ENCODE results near the gene CPSF4.

CPSF4 gene
- total RNA-seq = 48.7 to 51.6 reads per million in 2 donors

GRCh38 chr7:99438573-99439480, at the start of gene CPSF4, which contains the start of gene PTCD1:
Gene CPSF4, plus strand, starts transcription at chr7:99438943. Its CDS starts 140 bp downstream, at chr7:99439083.
Gene PTCD1, minus strand, starts transcription at chr7:99438798. Its CDS starts 3,556 bp downstream, at chr7:99435242.
- DNase-seq = peak; percentile 82

- DNase-seq = no peak
Measured at GRCh38 chr7:99389772-99390171, 49.0 kb upstream of the CPSF4 start.

GRCh38 chr7:99390941-99391602, 47.7 kb upstream of the CPSF4 start:
- no peak for DNase-seq

GRCh38 chr7:99392046-99392445, 46.7 kb upstream of the CPSF4 start:
- no peak for DNase-seq

- peak; percentile 64 for DNase-seq
Measured at GRCh38 chr7:99392659-99393354, 45.9 kb upstream of the CPSF4 start.

- DNase-seq = no peak
Measured at GRCh38 chr7:99393355-99394187, 45.2 kb upstream of the CPSF4 start.

- DNase-seq = no peak
Measured at GRCh38 chr7:99394188-99394502, 44.6 kb upstream of the CPSF4 start.

GRCh38 chr7:99395616-99396327, 43.0 kb upstream of the CPSF4 start:
- no peak for DNase-seq

GRCh38 chr7:99396418-99397296, 42.1 kb upstream of the CPSF4 start:
- no peak for DNase-seq

GRCh38 chr7:99397297-99397983, 41.3 kb upstream of the CPSF4 start:
- DNase-seq = no peak

GRCh38 chr7:99398891-99399445, 39.8 kb upstream of the CPSF4 start:
- DNase-seq = no peak

GRCh38 chr7:99399597-99399996, 39.1 kb upstream of the CPSF4 start:
- DNase-seq = no peak

GRCh38 chr7:99402854-99403253, 35.9 kb upstream of the CPSF4 start:
- DNase-seq = no peak

GRCh38 chr7:99403764-99404163, 35.0 kb upstream of the CPSF4 start:
- no peak for DNase-seq

- no peak for DNase-seq
Measured at GRCh38 chr7:99404235-99404976, 34.3 kb upstream of the CPSF4 start.

- DNase-seq = no peak
Measured at GRCh38 chr7:99404977-99405320, 33.8 kb upstream of the CPSF4 start.

GRCh38 chr7:99406557-99406956, 32.2 kb upstream of the CPSF4 start:
- DNase-seq = no peak

GRCh38 chr7:99407872-99408378, 30.8 kb upstream of the CPSF4 start:
- no peak for DNase-seq

Measured in activated gamma-delta T cell (primary cell).